ENCODE data around the gene NKAIN2. TPM values are rescaled to one million over a fixed set of nuclear protein-coding genes. Genes with fewer than 3 reads are reported as not detected.

NKAIN2 gene
- total RNA-seq, 1 experiment from 2014 or later, result not detected

GRCh38 chr6:124233221-124233620 is 429.6 kb downstream of the NKAIN2 start:
- ChIA-PET CTCF (no interaction called here), RAD21 (ENCODE audit: low non-redundant PET in 1 of 2, low total read pairs in 2 of 2, uncharacterized antibody in 2 of 2, unreplicated experiment in 2 of 2) (no interaction called here), POLR2A (no interaction called here)
- Histone ChIP-seq H3K9me3 (ENCODE audit: control insufficient read depth in 1 of 2, insufficient read depth in 1 of 2, low read depth in 1 of 2, low read length in 2 of 2) (no peaks in the 10 kb centered on the region), H3K27me3 (ENCODE audit: insufficient read depth, low read length) (peaks cover 5% of the 10 kb centered on the region; the same call in 1 of the 2 replicates), H3K79me2 (ENCODE audit: insufficient read depth, low read length) (no peaks in the 10 kb centered on the region), H2AFZ (ENCODE audit: low read depth, low read length, poor library complexity, severe bottlenecking) (no peak overlapping the region), H3K4me2 (ENCODE audit: low read length) (no peak overlapping the region), H3K27ac (ENCODE audit: low read depth, low read length) (no peak overlapping the region), H3K4me1 (ENCODE audit: control insufficient read depth in 1 of 2, insufficient read depth in 2 of 2, low read length in 2 of 2) (no peaks in the 10 kb centered on the region), H3K9me2 (ENCODE audit: insufficient read depth) (no peaks in the 10 kb centered on the region), H3K9ac (ENCODE audit: low read length) (no peak overlapping the region), H3K36me3 (ENCODE audit: control insufficient read depth in 1 of 2, insufficient read depth in 2 of 2, low read length in 2 of 2) (no peaks in the 10 kb centered on the region), H3K4me3 (replicated peaks in 1 of 2; ENCODE audit: low read depth in 1 of 2, low read length in 2 of 2) (no peak overlapping the region), H4K20me1 (ENCODE audit: insufficient read depth) (no peaks in the 10 kb centered on the region)
- BruUV-seq (replicated peaks), result no TSS peak
- TF ChIP-seq RAD21 (IDR thresholded peaks at IDR 0.05; ENCODE audit: low read depth) (no peak), TCF7L2 (IDR thresholded peaks at IDR 0.05; ENCODE audit: borderline replicate concordance, extremely low read depth, insufficient read depth, insufficient read length) (no peak), SRF (IDR thresholded peaks at IDR 0.05; ENCODE audit: low read depth) (no peak), FOSL1 (IDR thresholded peaks at IDR 0.05; ENCODE audit: low read depth) (no peak), YY1 (IDR thresholded peaks at IDR 0.05; ENCODE audit: extremely low read depth, insufficient replicate concordance, low read depth, low read length) (no peak)
- TF ChIP-seq, protein P1, sequence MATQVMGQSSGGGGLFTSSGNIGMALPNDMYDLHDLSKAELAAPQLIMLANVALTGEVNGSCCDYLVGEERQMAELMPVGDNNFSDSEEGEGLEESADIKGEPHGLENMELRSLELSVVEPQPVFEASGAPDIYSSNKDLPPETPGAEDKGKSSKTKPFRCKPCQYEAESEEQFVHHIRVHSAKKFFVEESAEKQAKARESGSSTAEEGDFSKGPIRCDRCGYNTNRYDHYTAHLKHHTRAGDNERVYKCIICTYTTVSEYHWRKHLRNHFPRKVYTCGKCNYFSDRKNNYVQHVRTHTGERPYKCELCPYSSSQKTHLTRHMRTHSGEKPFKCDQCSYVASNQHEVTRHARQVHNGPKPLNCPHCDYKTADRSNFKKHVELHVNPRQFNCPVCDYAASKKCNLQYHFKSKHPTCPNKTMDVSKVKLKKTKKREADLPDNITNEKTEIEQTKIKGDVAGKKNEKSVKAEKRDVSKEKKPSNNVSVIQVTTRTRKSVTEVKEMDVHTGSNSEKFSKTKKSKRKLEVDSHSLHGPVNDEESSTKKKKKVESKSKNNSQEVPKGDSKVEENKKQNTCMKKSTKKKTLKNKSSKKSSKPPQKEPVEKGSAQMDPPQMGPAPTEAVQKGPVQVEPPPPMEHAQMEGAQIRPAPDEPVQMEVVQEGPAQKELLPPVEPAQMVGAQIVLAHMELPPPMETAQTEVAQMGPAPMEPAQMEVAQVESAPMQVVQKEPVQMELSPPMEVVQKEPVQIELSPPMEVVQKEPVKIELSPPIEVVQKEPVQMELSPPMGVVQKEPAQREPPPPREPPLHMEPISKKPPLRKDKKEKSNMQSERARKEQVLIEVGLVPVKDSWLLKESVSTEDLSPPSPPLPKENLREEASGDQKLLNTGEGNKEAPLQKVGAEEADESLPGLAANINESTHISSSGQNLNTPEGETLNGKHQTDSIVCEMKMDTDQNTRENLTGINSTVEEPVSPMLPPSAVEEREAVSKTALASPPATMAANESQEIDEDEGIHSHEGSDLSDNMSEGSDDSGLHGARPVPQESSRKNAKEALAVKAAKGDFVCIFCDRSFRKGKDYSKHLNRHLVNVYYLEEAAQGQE (IDR thresholded peaks at IDR 0.05; ENCODE audit: low read depth), result no peak
- TF ChIP-seq, protein P2, sequence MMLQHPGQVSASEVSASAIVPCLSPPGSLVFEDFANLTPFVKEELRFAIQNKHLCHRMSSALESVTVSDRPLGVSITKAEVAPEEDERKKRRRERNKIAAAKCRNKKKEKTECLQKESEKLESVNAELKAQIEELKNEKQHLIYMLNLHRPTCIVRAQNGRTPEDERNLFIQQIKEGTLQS (IDR thresholded peaks at IDR 0.05), result no peak
- TF ChIP-seq, protein P3, sequence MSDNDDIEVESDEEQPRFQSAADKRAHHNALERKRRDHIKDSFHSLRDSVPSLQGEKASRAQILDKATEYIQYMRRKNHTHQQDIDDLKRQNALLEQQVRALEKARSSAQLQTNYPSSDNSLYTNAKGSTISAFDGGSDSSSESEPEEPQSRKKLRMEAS (IDR thresholded peaks at IDR 0.05), result no peak
- ATAC-seq, result no peak
- intact Hi-C loops (cut with micrococcal nuclease), result no loop called here
- no peak for DNase-seq (ENCODE audit: low read depth, low spot score)
